ENCODE data around the gene CLSTN2. TPM values are rescaled to one million over a fixed set of nuclear protein-coding genes. Genes with fewer than 3 reads are reported as not detected.

CLSTN2 gene
- total RNA-seq, 2 donors from 2014 or later, result 3.5 to 60.3 TPM

DNA sequence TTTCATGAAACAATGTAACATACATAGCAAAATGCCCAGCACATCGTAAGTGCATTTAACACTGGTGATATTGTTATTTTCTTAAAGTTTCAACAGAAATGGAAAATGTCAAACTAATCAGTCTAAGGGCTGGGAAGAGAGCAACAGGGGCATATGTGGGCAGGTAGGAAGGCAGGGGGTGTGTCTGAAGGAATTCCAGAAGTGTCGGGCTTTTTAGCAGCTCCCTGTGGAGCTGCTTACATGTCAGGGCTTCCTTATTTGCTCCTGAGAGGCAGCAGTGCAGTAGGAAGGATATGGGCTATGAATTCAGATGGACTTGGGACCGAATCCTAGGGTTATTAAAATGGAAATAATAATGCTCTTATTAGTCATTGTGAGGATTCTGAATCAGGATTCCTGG, 311.6 kb downstream of the CLSTN2 start:
- Histone ChIP-seq H3K27ac (no peak overlapping the region), H3K9me3 (no peaks in the 10 kb centered on the region), H3K36me3 (no peaks in the 10 kb centered on the region), H3K4me3 (no peak overlapping the region), H3K4me1 (replicated peaks) (no peaks in the 10 kb centered on the region), H3K27me3 (replicated peaks; ENCODE audit: insufficient read depth) (no peaks in the 10 kb centered on the region)
- no peak for TF ChIP-seq POLR2AphosphoS5 (IDR thresholded peaks at IDR 0.05)
- TF ChIP-seq, protein P1, sequence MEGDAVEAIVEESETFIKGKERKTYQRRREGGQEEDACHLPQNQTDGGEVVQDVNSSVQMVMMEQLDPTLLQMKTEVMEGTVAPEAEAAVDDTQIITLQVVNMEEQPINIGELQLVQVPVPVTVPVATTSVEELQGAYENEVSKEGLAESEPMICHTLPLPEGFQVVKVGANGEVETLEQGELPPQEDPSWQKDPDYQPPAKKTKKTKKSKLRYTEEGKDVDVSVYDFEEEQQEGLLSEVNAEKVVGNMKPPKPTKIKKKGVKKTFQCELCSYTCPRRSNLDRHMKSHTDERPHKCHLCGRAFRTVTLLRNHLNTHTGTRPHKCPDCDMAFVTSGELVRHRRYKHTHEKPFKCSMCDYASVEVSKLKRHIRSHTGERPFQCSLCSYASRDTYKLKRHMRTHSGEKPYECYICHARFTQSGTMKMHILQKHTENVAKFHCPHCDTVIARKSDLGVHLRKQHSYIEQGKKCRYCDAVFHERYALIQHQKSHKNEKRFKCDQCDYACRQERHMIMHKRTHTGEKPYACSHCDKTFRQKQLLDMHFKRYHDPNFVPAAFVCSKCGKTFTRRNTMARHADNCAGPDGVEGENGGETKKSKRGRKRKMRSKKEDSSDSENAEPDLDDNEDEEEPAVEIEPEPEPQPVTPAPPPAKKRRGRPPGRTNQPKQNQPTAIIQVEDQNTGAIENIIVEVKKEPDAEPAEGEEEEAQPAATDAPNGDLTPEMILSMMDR (IDR thresholded peaks at IDR 0.05), result no peak
- no peak for TF ChIP-seq POLR2A (IDR thresholded peaks at IDR 0.05)
- DNase-seq (ENCODE audit: low spot score), result no peak
- WGBS, result 60% methylated on average over 3 of the region's 3 CpGs
- intact Hi-C loops (cut with DNase I), result no loop called here

DNA sequence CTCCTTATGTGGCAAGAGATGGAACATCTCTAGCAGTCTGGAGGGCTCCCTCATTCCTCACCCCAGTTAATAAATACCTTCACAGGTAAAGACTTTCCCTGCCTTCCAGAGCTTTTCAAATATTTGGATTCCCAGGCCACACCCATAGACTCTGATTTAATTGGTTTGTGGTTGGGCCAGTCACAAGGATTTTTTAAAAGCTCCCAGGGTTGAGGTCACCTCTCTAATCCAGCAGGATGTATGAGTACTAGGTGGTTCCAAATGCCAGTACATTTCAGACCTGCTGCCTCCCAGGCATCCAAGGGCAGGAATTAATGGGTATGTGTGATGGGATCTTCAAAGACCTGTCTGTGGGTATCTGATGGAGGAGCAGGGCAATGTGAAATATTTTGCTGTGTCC, 312.8 kb downstream of the CLSTN2 start:
- Histone ChIP-seq H3K4me1 (replicated peaks) (no peaks in the 10 kb centered on the region), H3K27me3 (replicated peaks; ENCODE audit: insufficient read depth) (no peaks in the 10 kb centered on the region), H3K9me3 (no peaks in the 10 kb centered on the region), H3K27ac (no peak overlapping the region), H3K36me3 (no peaks in the 10 kb centered on the region), H3K4me3 (no peak overlapping the region)
- DNase-seq (ENCODE audit: low spot score), result no peak
- TF ChIP-seq POLR2A (IDR thresholded peaks at IDR 0.05) (no peak), POLR2AphosphoS5 (IDR thresholded peaks at IDR 0.05) (no peak)
- TF ChIP-seq, protein P1 (IDR thresholded peaks at IDR 0.05), result no peak
- intact Hi-C loops (cut with DNase I), result no loop called here

DNA sequence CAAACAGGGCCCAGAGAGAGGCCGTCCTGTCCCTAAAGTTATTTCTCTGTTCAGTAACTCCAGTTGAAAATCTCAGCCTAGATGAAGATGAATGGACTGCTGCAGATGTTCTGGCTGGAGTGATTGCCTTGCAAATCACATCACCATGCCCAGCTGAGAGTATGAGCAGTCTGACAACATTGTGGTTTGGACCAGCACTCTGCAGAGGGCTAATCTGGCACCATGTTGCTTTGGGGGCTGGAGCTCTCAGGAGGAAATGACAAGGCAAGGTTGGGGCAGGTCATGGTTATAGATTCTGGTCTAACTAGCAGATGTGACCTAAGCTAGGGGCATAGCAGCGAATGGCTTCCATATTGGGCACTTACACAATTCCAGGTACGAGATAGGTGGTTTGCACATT, 314.2 kb downstream of the CLSTN2 start:
- no peak for DNase-seq (ENCODE audit: low spot score)
- no peaks in the 10 kb centered on the region for H3K27me3 ChIP-seq (replicated peaks; ENCODE audit: insufficient read depth)
- H3K27ac ChIP-seq, result no peak overlapping the region
- intact Hi-C loops (cut with DNase I), result no loop called here
- H3K4me3 ChIP-seq, result no peak overlapping the region
- H3K9me3 ChIP-seq, result no peaks in the 10 kb centered on the region
- 91% methylated on average over 3 of the region's 3 CpGs for WGBS
- TF ChIP-seq POLR2A (IDR thresholded peaks at IDR 0.05) (no peak), POLR2AphosphoS5 (IDR thresholded peaks at IDR 0.05) (no peak)
- TF ChIP-seq, protein P1 (IDR thresholded peaks at IDR 0.05), result no peak
- H3K4me1 ChIP-seq (replicated peaks), result no peaks in the 10 kb centered on the region
- H3K36me3 ChIP-seq, result no peaks in the 10 kb centered on the region

DNA sequence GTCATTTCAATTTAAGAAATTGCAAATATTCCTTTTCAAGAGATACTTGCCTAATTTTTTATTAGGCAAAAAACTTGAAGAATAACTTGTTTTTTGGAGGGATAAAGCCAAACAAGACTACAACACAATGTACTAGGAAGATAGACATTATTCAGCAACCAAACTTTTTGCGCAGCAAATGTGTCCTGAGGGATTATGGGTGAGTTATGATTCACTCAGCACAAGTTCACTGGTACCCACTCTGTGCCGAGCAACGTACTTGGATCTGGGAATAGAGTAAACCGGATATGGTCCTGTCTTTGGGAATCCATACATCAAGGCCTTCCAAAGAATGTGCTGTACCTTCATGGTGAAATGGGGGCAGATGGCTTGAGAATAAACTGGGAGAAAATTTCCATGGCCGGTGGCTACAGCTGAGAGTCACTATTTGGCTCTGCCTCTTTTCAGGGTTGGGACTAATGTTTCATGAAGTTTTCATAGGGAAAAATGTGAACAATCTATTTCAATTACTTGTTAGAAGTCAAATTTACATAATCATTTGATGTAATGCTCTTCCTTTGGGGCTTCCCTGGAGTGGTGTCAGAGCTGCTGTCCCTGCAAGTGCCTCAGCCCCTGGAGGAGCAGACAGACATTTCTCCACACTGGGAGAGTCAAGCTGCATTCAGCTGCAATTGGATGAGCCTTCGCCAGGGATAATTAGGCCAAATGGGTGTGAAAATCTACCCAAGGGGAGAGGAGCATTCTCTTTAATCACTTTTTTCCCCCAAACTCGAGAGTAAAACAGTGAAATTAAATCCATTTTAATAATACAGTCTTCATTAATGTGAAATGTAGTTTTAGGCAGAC, 315.2 kb downstream of the CLSTN2 start:
- Histone ChIP-seq H3K4me1 (replicated peaks) (no peaks in the 10 kb centered on the region), H3K27ac (no peak overlapping the region), H3K9me3 (no peaks in the 10 kb centered on the region), H3K36me3 (no peaks in the 10 kb centered on the region), H3K4me3 (no peak overlapping the region), H3K27me3 (replicated peaks; ENCODE audit: insufficient read depth) (no peaks in the 10 kb centered on the region)
- no peak for DNase-seq (ENCODE audit: low spot score)
- TF ChIP-seq POLR2A (IDR thresholded peaks at IDR 0.05), result no peak
- TF ChIP-seq, protein P1 (IDR thresholded peaks at IDR 0.05), result no peak
- TF ChIP-seq POLR2AphosphoS5 (IDR thresholded peaks at IDR 0.05), result no peak
- intact Hi-C loops (cut with DNase I), result no loop called here
- 88% methylated on average over 7 of the region's 7 CpGs for WGBS

DNA sequence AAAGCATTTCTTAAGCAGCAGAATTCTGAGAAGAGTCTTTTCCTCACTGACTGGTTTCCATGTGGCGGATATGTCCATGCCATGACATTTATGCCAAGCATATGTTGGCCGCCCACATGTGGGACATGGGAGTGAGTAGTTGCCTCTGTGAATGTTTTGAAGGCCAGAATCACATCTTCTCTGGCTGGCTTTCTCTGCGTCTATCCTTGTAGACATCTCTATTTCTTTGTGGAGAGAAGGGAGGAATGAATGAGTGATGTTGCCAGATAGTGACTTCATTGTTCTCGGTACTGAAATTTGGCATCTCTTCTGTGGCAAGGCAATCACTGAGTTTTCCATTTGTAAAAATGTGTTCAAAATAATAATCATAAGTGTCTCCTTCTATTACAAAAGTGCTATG, 316.0 kb downstream of the CLSTN2 start:
- WGBS, result 91% methylated on average over 4 of the region's 4 CpGs
- TF ChIP-seq POLR2AphosphoS5 (IDR thresholded peaks at IDR 0.05), result no peak
- TF ChIP-seq, protein P1 (IDR thresholded peaks at IDR 0.05), result no peak
- H3K4me3 ChIP-seq, result no peak overlapping the region
- H3K27me3 ChIP-seq (replicated peaks; ENCODE audit: insufficient read depth), result no peaks in the 10 kb centered on the region
- H3K36me3 ChIP-seq, result no peaks in the 10 kb centered on the region
- H3K4me1 ChIP-seq (replicated peaks), result no peaks in the 10 kb centered on the region
- H3K9me3 ChIP-seq, result no peaks in the 10 kb centered on the region
- H3K27ac ChIP-seq, result no peak overlapping the region
- intact Hi-C loops (cut with DNase I), result no loop called here
- DNase-seq (ENCODE audit: low spot score), result no peak

Measured in prostate gland (tissue), 2 donors.